Muscle layer of duodenum (tissue), 2 donors: ENCODE data around the gene DOCK1.

Experiments used
- H3K27ac ChIP-seq: one replicate; pipeline ENCODE4 v1.7.0; 2013; ENCODE audit warnings: mild to moderate bottlenecking, low read length
- H3K27me3 ChIP-seq: one replicate; pipeline ENCODE4 v1.7.0; 2013; ENCODE audit warnings: low read depth, mild to moderate bottlenecking, control low read depth, low read length
- H3K36me3 ChIP-seq, 2 donors: one replicate each; pipeline ENCODE4 v1.7.0; 2013; ENCODE audit warnings: low read length in 2 of 2, control low read depth in 1 of 2, mild to moderate bottlenecking in 1 of 2; ENCODE audit not compliant: insufficient read depth in 2 of 2, control insufficient read depth in 1 of 2
- H3K4me1 ChIP-seq, 2 donors: one replicate each; pipeline ENCODE4 v1.7.0; 2013; ENCODE audit warnings: low read length in 2 of 2, mild to moderate bottlenecking in 2 of 2, control low read depth in 1 of 2, moderate library complexity in 1 of 2; ENCODE audit not compliant: insufficient read depth in 2 of 2, control insufficient read depth in 1 of 2
- H3K4me3 ChIP-seq, 2 donors: one replicate each; pipeline ENCODE4 v1.7.0; 2013; ENCODE audit warnings: low read length in 2 of 2, low read depth in 1 of 2, mild to moderate bottlenecking in 1 of 2
- H3K9me3 ChIP-seq, 2 donors: one replicate each; pipeline ENCODE4 v1.7.0; 2013; ENCODE audit warnings: low read length in 2 of 2, control low read depth in 1 of 2, mild to moderate bottlenecking in 1 of 2; ENCODE audit not compliant: control insufficient read depth in 1 of 2
- donor health status: healthy.

DOCK1 gene

DNA sequence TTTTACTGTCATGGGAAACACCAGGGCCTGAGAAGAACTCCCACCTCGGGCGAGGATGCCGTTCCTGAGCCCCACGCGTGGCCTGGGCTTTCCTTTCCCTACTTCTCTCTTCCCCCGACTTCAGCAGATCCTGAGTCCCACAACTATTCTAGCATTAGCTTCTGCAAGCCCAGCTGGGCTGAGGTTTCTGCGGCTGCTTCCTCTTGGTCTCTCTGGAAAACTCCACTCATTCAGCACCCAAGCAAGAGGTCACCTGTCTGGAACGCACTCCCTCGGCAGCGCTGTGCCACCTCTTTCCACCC is 761 bp upstream of the DOCK1 start:
- peaks cover 0 to 19% of the 10 kb centered on the region in 2 donors for H3K4me1 ChIP-seq

DNA sequence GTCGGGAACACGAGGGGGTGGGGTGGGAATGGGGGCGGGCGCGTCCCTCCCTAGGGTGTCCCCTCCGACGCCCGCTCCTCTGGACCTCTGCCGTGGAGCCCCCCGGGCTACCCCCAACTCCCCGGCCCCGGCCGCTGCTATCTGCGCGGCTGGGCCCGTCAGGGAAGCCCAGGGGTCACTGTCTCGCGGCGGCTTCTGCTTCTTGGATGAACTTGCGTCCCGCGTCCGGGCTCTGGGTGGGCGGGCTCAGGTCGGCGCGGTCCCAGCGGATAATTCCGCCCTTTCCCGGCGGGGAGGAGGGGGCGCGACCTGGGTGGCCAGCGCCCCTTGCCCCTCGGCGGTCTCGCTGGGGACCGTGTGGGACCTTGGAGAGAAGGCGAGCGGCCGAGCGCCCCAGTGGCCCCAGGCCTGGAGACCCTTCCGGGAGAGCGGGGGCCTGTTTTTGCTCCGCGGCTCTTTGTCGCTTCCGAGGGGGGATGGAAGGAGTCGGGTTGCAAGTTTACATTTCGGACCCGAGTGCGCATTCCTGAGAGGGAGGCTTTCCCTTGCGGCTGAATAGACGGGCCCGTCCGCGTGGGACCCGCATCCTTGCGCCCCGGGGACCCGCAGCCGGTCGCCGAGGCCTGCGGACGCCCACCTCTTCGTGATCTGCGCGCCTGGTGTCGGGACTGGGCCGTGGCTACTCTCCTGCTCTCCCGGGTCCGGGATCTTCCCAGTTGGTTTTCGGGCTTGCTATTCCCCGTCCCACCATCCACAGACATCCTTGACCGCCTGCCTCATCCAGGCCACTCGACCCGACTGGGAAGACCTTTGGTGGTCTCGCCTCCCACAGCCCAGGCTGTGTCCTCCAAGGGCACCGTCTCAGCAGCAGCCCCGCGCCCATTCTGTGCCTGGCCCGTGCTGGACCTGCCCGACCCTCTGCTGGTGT is 812 bp downstream of the DOCK1 start:
- no peaks in the 10 kb centered on the region for H3K36me3 ChIP-seq
- no peaks in the 10 kb centered on the region for H3K27me3 ChIP-seq
- peaks cover 0 to 19% of the 10 kb centered on the region in 2 donors for H3K4me1 ChIP-seq
- H3K9me3 ChIP-seq = no peaks in the 10 kb centered on the region
- no peak overlapping the region for H3K27ac ChIP-seq
- peak overlapping the region; percentile 33 to 74 for H3K4me3 ChIP-seq

More for the DNA sequence above, 761 bp upstream of the DOCK1 start:
- Histone ChIP-seq H3K9me3 (no peaks in the 10 kb centered on the region), H3K27ac (no peak overlapping the region), H3K36me3 (no peaks in the 10 kb centered on the region), H3K4me3 (peak overlapping the region; percentile 63 to 84), H3K27me3 (no peaks in the 10 kb centered on the region)

DNA sequence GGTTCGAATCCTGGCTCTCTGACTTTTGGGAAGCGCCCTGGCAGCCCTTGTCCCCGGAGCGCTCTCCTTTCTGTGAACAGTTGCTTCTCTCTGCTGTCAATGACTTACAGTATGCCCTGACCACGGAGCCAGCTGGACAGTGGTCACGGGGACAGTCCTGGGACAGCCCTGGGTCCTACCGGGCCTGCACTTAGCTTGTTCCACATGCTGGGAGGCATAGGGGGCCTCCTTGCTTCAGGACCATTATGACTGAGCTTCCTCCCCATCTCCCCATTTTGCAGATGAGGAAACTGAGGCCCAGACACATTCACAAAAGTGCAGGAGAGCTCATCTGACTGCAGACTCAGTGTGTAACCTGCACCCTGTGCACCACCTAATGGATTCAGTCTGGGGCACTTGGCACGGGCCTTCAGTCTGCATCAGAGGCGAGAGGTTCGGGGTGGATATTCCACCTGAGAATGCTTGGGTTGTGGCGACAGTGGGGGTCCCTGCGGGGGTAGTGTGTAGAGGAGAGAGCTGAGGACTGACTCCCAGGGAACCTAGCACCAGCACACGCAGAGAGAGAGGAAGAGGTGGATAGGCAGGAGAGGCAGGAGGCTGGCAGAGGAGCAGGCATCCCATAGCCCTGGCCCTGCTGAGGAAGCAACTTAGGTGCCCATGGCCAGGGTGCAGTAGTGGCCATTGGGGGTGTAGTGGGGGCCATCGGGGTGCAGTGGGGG is 1.6 kb downstream of the DOCK1 start:
- H3K4me1 ChIP-seq = peaks cover 0 to 19% of the 10 kb centered on the region in 2 donors
- H3K27me3 ChIP-seq = no peaks in the 10 kb centered on the region
- H3K36me3 ChIP-seq = no peaks in the 10 kb centered on the region
- no peak overlapping the region for H3K27ac ChIP-seq
- peak overlapping the region in 1 of 2 donors; percentile 74 for H3K4me3 ChIP-seq
- H3K9me3 ChIP-seq = no peaks in the 10 kb centered on the region

DNA sequence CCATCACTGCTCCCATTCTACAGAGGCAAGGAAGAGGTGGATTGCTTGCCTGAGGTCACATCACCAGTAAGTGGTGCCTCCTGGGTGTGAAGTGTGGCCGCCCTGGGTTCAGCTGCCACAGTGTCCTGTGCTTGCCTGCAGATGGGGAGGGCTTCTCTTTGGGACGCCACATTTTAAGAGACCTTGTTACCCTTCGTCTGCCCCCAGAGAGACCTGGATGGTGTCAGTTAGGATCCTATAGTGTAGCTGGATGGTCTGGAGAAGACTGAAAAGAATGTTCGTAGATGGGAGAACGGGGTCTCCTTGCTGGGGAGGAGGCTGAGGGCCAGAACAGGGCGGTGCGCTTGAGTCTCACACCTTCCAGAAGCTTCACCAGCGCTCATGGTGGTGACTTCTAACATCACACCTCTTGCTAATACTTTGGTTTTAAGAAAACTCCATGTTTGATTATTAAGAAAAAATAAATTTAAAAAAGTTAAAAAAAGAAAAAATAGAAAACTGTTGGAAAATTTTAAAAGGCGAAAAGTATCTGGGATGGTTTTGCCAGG is 2.3 kb downstream of the DOCK1 start:
- Histone ChIP-seq H3K36me3 (no peaks in the 10 kb centered on the region), H3K27ac (no peak overlapping the region), H3K4me1 (peaks cover 0 to 19% of the 10 kb centered on the region in 2 donors), H3K4me3 (no peak overlapping the region), H3K27me3 (no peaks in the 10 kb centered on the region), H3K9me3 (no peaks in the 10 kb centered on the region)

DNA sequence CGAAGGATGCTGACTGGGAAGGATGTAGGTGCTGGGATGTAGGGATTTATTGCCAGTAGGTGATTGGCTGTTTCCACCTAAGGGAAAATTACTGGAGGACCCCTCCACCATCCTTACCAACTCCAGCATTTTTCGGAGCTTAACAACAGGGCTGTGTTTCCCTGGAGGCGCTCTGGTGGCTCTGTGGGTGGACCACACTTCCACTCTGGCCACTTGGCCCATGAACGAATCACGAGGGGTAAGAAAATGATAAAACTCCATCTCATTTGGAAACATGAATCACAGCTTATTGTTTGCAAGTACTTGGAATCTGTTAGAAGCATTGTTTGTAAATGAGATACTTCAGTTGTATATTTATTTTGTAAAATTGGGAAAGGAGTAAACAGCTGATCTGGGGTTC is 3.0 kb downstream of the DOCK1 start:
- no peaks in the 10 kb centered on the region for H3K36me3 ChIP-seq
- H3K9me3 ChIP-seq = no peaks in the 10 kb centered on the region
- H3K27ac ChIP-seq = no peak overlapping the region
- H3K4me3 ChIP-seq = no peak overlapping the region
- no peaks in the 10 kb centered on the region for H3K27me3 ChIP-seq
- H3K4me1 ChIP-seq = peaks cover 0 to 19% of the 10 kb centered on the region in 2 donors

DNA sequence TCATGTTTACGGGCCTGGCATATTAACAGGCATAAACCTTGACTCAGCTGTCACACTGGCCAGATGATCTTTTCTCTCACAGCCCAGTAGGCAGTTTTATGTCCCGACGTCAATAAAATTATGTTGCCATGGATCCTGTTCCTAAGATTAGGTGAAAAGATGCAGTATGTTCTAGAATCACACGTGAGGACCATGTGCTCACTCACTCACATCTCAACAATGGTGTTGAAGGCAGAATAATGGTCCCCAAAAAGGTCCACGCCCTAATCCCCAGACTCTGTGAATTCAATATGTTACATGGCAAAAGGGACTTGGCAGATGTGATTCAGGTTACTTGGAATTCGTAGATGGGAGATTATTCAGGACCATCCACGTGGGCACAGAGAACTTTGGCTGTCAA is 3.5 kb downstream of the DOCK1 start:
- H3K9me3 ChIP-seq = no peaks in the 10 kb centered on the region
- H3K4me1 ChIP-seq = peaks cover 0 to 19% of the 10 kb centered on the region in 2 donors
- peak overlapping the region; percentile 14 for H3K27ac ChIP-seq
- no peaks in the 10 kb centered on the region for H3K27me3 ChIP-seq
- H3K4me3 ChIP-seq = no peak overlapping the region
- no peaks in the 10 kb centered on the region for H3K36me3 ChIP-seq

DNA sequence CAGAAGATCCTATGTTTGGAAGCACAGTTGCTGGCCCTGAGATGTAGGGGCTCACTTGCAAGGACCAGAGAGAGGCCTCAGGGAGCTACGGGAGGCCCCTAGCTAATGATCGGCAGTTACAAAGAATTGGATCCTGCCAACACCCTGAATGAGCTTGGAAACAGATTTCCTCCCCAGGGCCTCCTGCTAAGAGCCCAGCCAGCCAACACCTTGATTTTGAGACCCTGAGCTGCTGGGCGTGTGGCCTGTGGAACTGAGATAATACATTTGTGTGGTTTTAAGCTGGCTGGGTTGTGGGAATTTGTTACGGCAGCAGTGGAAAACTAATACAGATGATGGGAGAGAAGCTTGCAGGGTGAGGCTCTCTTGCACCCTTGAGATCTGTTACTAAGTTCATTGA is 3.9 kb downstream of the DOCK1 start:
- Histone ChIP-seq H3K36me3 (no peaks in the 10 kb centered on the region), H3K27ac (no peak overlapping the region), H3K4me1 (peaks cover 0 to 16% of the 10 kb centered on the region in 2 donors), H3K9me3 (no peaks in the 10 kb centered on the region), H3K27me3 (no peaks in the 10 kb centered on the region), H3K4me3 (no peak overlapping the region)

DNA sequence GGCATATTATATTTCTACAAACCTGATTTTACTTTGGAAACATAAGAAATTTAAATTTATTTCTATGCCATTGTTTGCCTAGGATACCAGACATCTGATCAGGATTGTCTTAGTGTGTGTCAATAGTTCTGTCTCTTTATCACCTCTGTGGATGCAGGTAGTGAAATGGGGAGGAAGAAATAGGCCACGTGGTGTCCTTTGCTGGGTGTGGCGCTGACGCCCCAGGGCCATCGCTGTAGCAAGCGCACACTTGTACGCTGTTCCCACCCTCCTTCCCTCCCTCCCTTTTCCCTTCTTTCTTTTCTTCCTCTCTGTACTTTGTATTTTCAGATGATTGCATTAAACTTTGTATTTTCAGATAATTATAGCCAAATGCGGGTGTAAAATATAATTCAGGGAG is 5.0 kb downstream of the DOCK1 start:
- Histone ChIP-seq H3K4me3 (no peak overlapping the region), H3K36me3 (no peaks in the 10 kb centered on the region), H3K4me1 (peaks cover 0 to 9% of the 10 kb centered on the region in 2 donors), H3K9me3 (no peaks in the 10 kb centered on the region), H3K27ac (no peak overlapping the region), H3K27me3 (no peaks in the 10 kb centered on the region)

DNA sequence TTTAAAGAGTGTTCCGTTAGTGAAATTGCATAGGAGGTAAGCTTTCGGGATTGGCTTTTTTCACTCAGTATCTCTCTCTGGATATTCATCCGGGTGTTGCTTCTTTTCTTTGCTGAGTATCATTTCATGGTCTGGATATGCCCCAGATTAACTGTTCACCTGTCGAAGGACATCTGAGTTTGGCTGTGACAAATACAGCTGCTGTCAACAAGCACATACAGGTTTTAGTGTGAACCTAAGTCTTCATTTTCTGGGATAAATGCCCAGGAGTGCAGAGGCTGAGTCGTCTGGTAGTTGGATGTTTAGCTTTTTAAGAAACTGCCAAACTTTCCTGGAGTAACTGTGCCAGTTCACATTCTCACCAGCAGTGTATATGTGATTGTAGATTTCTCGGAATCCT is 5.6 kb downstream of the DOCK1 start:
- Histone ChIP-seq H3K4me1 (peaks cover 0 to 9% of the 10 kb centered on the region in 2 donors), H3K4me3 (no peak overlapping the region), H3K9me3 (no peaks in the 10 kb centered on the region), H3K27me3 (no peaks in the 10 kb centered on the region), H3K36me3 (no peaks in the 10 kb centered on the region), H3K27ac (no peak overlapping the region)

DNA sequence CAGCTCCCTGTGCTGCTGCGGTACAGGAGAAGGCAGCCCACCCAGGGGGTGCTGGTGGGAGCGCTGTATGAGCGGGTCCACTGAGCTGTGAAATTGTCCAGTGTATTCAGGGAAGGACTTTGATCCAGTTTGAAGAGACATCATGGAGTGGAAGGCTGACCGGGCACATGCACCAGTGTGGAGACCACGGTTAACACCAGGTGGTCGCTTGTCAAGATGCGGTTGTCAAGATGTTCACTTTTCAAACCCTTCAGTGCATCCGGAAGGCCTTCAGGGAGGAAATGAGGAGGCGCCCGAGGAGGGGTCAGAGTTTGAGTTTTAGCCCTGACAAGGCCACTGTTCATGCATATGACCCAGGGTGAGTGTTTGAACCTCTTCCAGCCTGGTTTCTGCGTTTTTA is 6.1 kb downstream of the DOCK1 start:
- Histone ChIP-seq H3K9me3 (no peaks in the 10 kb centered on the region), H3K27me3 (no peaks in the 10 kb centered on the region), H3K4me1 (peaks cover 0 to 9% of the 10 kb centered on the region in 2 donors), H3K27ac (no peak overlapping the region), H3K36me3 (no peaks in the 10 kb centered on the region), H3K4me3 (no peak overlapping the region)

DNA sequence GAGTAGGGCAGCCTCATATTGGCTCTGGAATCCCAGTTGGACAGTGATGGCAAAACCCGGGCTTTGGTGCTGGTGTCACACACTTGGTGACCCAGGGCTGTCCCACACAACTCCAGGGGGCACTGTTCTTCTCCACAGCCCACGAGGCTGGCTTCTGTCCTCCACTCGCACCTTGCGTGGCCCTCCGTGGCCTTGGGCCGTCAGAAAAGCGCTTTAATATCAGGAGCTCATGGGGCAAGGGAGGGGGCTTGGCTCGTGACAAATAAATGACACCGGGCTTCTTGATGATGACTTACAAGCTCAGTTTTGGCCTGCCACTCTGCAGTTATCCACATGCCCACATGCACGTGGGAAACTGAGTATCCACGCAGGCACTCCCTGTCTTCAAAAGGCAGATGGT is 8.1 kb downstream of the DOCK1 start:
- Histone ChIP-seq H3K4me1 (peaks cover 0 to 11% of the 10 kb centered on the region in 2 donors), H3K9me3 (no peaks in the 10 kb centered on the region), H3K27ac (no peak overlapping the region), H3K4me3 (no peak overlapping the region), H3K36me3 (no peaks in the 10 kb centered on the region), H3K27me3 (no peaks in the 10 kb centered on the region)
